ENCODE data around the gene SPIN3. TPM values are rescaled to one million over a fixed set of nuclear protein-coding genes. Genes with fewer than 3 reads are reported as not detected.
A peak's percentile ranks its signal among the peaks of the same experiment; 100 is the strongest.

Gene SPIN3
- total RNA-seq, 2 experiments from 2014 or later, result 6.8 to 8.8 TPM

DNA sequence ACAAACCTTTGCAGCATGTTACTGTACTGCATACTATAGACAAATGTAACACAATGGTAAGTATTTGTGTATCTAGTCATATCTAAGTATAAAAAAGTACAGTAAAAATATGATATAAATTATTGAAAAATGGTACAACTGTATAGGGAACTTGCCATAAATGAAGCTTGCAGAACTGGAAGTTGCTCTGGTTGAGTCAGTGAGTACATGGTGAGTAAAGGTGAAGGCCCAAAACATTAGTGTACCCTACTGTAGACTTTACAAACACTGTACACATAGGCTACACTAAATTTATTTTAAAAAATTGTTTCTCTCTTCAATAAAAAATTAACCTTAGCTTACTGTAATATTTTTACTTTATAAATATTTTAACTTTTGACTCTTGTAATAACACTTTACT, 25.8 kb downstream of the SPIN3 start:
- Histone ChIP-seq H3K4me1 (ENCODE audit: insufficient read depth, low read length) (no peaks in the 10 kb centered on the region), H3K4me3 (ENCODE audit: low read length) (no peak overlapping the region), H3K27ac (ENCODE audit: low read depth in 1 of 2, low read length in 2 of 2) (no peak overlapping the region), H3K27me3 (ENCODE audit: control insufficient read depth in 1 of 2, insufficient read depth in 2 of 2, low read length in 2 of 2) (no peaks in the 10 kb centered on the region), H3K9me3 (ENCODE audit: control insufficient read depth in 1 of 2, insufficient read depth in 1 of 2, low read length in 2 of 2) (no peaks in the 10 kb centered on the region), H3K36me3 (ENCODE audit: insufficient read depth, low read length) (no peaks in the 10 kb centered on the region)
- ATAC-seq (ENCODE audit: poor library complexity) (no peak), DNase-seq (no peak)
- Mint-ChIP-seq H3K4me1 (ENCODE audit: low read depth) (peaks cover 3% of the 10 kb centered on the region), H3K9me3 (no peaks in the 10 kb centered on the region), H3K4me3 (no peak overlapping the region), H3K36me3 (ENCODE audit: low read depth) (peaks cover 19% of the 10 kb centered on the region), H3K27ac (no peak overlapping the region), H3K27me3 (no peaks in the 10 kb centered on the region)
- intact Hi-C loops (cut with DNase I, micrococcal nuclease), result no loop called here
- TF ChIP-seq, protein P1, sequence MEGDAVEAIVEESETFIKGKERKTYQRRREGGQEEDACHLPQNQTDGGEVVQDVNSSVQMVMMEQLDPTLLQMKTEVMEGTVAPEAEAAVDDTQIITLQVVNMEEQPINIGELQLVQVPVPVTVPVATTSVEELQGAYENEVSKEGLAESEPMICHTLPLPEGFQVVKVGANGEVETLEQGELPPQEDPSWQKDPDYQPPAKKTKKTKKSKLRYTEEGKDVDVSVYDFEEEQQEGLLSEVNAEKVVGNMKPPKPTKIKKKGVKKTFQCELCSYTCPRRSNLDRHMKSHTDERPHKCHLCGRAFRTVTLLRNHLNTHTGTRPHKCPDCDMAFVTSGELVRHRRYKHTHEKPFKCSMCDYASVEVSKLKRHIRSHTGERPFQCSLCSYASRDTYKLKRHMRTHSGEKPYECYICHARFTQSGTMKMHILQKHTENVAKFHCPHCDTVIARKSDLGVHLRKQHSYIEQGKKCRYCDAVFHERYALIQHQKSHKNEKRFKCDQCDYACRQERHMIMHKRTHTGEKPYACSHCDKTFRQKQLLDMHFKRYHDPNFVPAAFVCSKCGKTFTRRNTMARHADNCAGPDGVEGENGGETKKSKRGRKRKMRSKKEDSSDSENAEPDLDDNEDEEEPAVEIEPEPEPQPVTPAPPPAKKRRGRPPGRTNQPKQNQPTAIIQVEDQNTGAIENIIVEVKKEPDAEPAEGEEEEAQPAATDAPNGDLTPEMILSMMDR (IDR thresholded peaks at IDR 0.05), result no peak
- ChIA-PET CTCF (no interaction called here), POLR2A (no interaction called here)

DNA sequence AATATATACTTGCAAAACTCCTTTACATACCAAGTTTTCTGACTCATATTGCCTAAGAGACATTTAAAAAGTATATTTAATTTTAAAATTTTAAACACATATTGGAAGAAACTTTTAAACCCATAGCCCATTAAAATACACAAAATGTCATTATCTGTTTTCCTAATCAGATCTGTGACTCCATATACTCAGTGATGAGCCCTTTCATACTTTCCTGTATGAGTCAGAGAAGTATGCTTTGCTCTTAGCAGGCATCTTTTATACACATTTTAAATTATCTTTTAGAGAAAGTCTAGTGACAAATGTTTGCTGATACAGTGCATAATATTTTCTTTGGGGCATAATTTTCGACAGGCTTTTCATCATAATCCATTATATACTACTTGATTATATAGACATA, 26.4 kb downstream of the SPIN3 start:
- H3K27ac ChIP-seq (ENCODE audit: low read depth in 1 of 2, low read length in 2 of 2), result no peak overlapping the region
- ATAC-seq (ENCODE audit: poor library complexity), result no peak
- H3K36me3 ChIP-seq (ENCODE audit: insufficient read depth, low read length), result no peaks in the 10 kb centered on the region
- Mint-ChIP-seq H3K4me3 (no peak overlapping the region), H3K27ac (no peak overlapping the region), H3K36me3 (ENCODE audit: low read depth) (peaks cover 16% of the 10 kb centered on the region), H3K27me3 (no peaks in the 10 kb centered on the region), H3K4me1 (ENCODE audit: low read depth) (peaks cover 8% of the 10 kb centered on the region), H3K9me3 (no peaks in the 10 kb centered on the region)
- no peaks in the 10 kb centered on the region for H3K4me1 ChIP-seq (ENCODE audit: insufficient read depth, low read length)
- no peak overlapping the region for H3K4me3 ChIP-seq (ENCODE audit: low read length)
- intact Hi-C loops (cut with DNase I, micrococcal nuclease), result no loop called here
- H3K27me3 ChIP-seq (ENCODE audit: control insufficient read depth in 1 of 2, insufficient read depth in 2 of 2, low read length in 2 of 2), result no peaks in the 10 kb centered on the region
- CTCF ChIA-PET, result no interaction called here
- TF ChIP-seq, protein P1 (IDR thresholded peaks at IDR 0.05), result no peak
- no peak for DNase-seq
- H3K9me3 ChIP-seq (ENCODE audit: control insufficient read depth in 1 of 2, insufficient read depth in 1 of 2, low read length in 2 of 2), result no peaks in the 10 kb centered on the region
- POLR2A ChIA-PET, result no interaction called here

DNA sequence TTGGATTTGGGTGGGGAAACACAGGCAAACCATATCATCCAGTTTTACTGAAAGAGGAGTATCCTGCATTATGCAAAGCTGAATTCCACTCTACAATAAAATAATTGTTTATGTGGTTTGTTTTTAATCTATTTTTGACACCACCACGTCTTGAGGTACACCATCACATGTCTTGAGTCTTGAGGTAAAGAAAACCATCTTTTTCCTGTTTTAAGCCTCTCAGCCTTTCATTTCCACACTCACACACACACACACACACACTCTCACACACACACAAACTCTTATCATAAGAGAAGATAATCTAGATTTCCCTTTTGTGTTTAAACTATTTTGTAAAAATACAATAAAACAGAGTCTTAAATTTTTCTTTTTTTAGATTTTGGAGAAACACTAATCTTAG, 32.0 kb downstream of the SPIN3 start:
- Histone ChIP-seq H3K27me3 (ENCODE audit: control insufficient read depth in 1 of 2, insufficient read depth in 2 of 2, low read length in 2 of 2) (no peaks in the 10 kb centered on the region), H3K36me3 (ENCODE audit: insufficient read depth, low read length) (no peaks in the 10 kb centered on the region), H3K4me1 (ENCODE audit: insufficient read depth, low read length) (peaks cover 2% of the 10 kb centered on the region), H3K9me3 (ENCODE audit: control insufficient read depth in 1 of 2, insufficient read depth in 1 of 2, low read length in 2 of 2) (no peaks in the 10 kb centered on the region), H3K4me3 (ENCODE audit: low read length) (no peak overlapping the region), H3K27ac (ENCODE audit: low read depth in 1 of 2, low read length in 2 of 2) (no peak overlapping the region)
- ChIA-PET POLR2A (no interaction called here), CTCF (no interaction called here)
- peaks cover 17% of the 10 kb centered on the region for H3K4me1 Mint-ChIP-seq (ENCODE audit: low read depth)
- intact Hi-C loops (cut with DNase I, micrococcal nuclease), result no loop called here
- peaks cover 25% of the 10 kb centered on the region for H3K36me3 Mint-ChIP-seq (ENCODE audit: low read depth)
- ATAC-seq (ENCODE audit: poor library complexity), result peak; percentile 51
- no peaks in the 10 kb centered on the region for H3K9me3 Mint-ChIP-seq
- no peak overlapping the region for H3K4me3 Mint-ChIP-seq
- H3K27me3 Mint-ChIP-seq, result no peaks in the 10 kb centered on the region
- DNase-seq, result peak in 4 of 14 experiments; percentile 15 to 56 (median 36)
- TF ChIP-seq, protein P1 (IDR thresholded peaks at IDR 0.05), result no peak
- peak overlapping the region; percentile 77 for H3K27ac Mint-ChIP-seq

All from CD4-positive, alpha-beta T cell (primary cell).